Heart left ventricle (tissue), 16 donors: ENCODE data around the gene PLA2G6. TPM values are rescaled to one million over a fixed set of nuclear protein-coding genes. Genes with fewer than 3 reads are reported as not detected.

ENCODE experiments used
- ATAC-seq, 4 donors: fragments of 200-7000 bp; cut with Tn5 transposase; one replicate each; pipeline ENCODE4 v1.9.1; 2020 to 2022; ENCODE audit warnings: moderate library complexity in 4 of 4, mild to moderate bottlenecking in 3 of 4, moderate number of reproducible peaks in 1 of 4
- DNase-seq, 5 donors: peaks; one replicate each; pipeline ENCODE4 v3.0.0-alpha.2; 2020
- H3K27ac ChIP-seq, 12 donors: fragments of 200-600 bp; sonication (generic) in 4 of 12; one replicate each; pipeline versions ENCODE4 v1.5.0 to v1.8.0; 2016 to 2022; ENCODE audit warnings: mild to moderate bottlenecking in 2 of 12
- H3K27me3 ChIP-seq, 9 donors: fragments of 200-600 bp; sonication (generic) in 2 of 9; one replicate each; pipeline versions ENCODE4 v1.5.1 to v1.8.0; 2016 to 2022; ENCODE audit warnings: mild to moderate bottlenecking in 3 of 9
- H3K36me3 ChIP-seq, 9 donors: fragments of 200-600 bp; sonication (generic) in 2 of 9; one replicate each; pipeline versions ENCODE4 v1.5.0 to v1.8.0; 2018 to 2022; ENCODE audit warnings: mild to moderate bottlenecking in 2 of 9
- H3K4me1 ChIP-seq, 12 donors: fragments of 200-600 bp; sonication (generic) in 4 of 12; one replicate each; pipeline versions ENCODE4 v1.5.0 to v1.8.0; 2016 to 2022; ENCODE audit warnings: mild to moderate bottlenecking in 3 of 12
- H3K4me3 ChIP-seq, 12 donors: fragments of 200-600 bp; sonication (generic) in 4 of 12; one replicate each; pipeline versions ENCODE4 v1.5.0 to v1.8.0; 2017 to 2022; ENCODE audit warnings: mild to moderate bottlenecking in 9 of 12, moderate library complexity in 4 of 12
- H3K9me3 ChIP-seq, 12 donors: fragments of 200-600 bp; sonication (generic) in 4 of 12; one replicate each; pipeline versions ENCODE4 v1.5.0 to v1.8.0; 2016 to 2022; ENCODE audit warnings: mild to moderate bottlenecking in 1 of 12
- POLR2A ChIP-seq, 2 donors: fragments of 450-650 bp; IDR thresholded peaks; one replicate each; pipeline ENCODE4 v1.6.1; 2017; ENCODE audit warnings: antibody characterized with exemption in 2 of 2, mild to moderate bottlenecking in 2 of 2, moderate library complexity in 2 of 2
- WGBS, 4 donors: extraction: QIAGEN DNeasy Blood & Tissue Kit in 2 of 4; methylation state at CpG; one replicate each; pipeline versions ENCODE4 v1.1.5 to v1.1.7; 2013 to 2018; 5-methylcytosine and 5-hydroxymethylcytosine counted together
- intact Hi-C, 10 donors: fragments of 100-400 bp; cut with DNase I; formaldehyde crosslinking; loops; one replicate each; pipeline versions ENCODE4 v1.11.1 to v1.14.2; 2022
- polyA plus RNA-seq, 2 donors: library from polyadenylated mRNA; stranded (reverse); fragments of 200-250 nt; gene quantifications; one replicate each; pipeline ENCODE4 v1.2.3, GENCODE V29; 2013
- total RNA-seq, 9 donors: library from RNA; depleted of rRNA in 2 of 9; stranded (reverse); fragments of >200 nt in 2 of 9; fragmentation: NEBNext Ultra II Directional in 3 of 9; extraction: Animal tissue kit (Norgen Biotek cat#: 25700) in 3 of 9; gene quantifications; one replicate each; pipeline versions ENCODE4 v1.1.0 to v1.2.4, GENCODE V29; 2016 to 2023
- TF ChIP-seq, protein P1 (sequence below), 12 donors: fragments of 200-600 bp; sonication (generic) in 4 of 12; IDR thresholded peaks; one replicate each; pipeline versions ENCODE4 v1.5.0 to v1.8.0; 2018 to 2022; ENCODE audit warnings: antibody characterized with exemption in 12 of 12, mild to moderate bottlenecking in 5 of 12
- donor health status: ischemic (EF 13 %, LVEDD 7.1; RV severe dilation, severe dysfunction).
- donor health status: healthy with polysubstance abuse.
- donor health status: DM: no; HTN: yes; CAD: no.
- donor health status: DM: no; HTN: no; CAD: no.
- donor health status: ischemic (EF 25% LVEDD 6.9; RV normal size, moderate dysfunction).
- donor health status: ischemic (EF 25% LVEDD 5.7; RV mildly dilated, moderate dysfunction).
- donor health status: healthy.
- donor health status: DM: yes; HTN: yes; CAD: no.
- donor health status: ischemic (EF 35%, LVEDD 5.7; RV mildly dilated, moderate dysfunction).
- donor health status: nonischemic (EF 11% LVEDD 7.7; RV severe dilation, severe dysfunction).
- donor health status: DM: yes; HTN: yes; CAD: no.
- donor health status: PGD.
- donor health status: ischemic (EF 29% LVEDD 5.4; RV normal size, mild dysfunction).
- donor health status: nonischemic (EF 23%, LVEDD 6.1; RV moderate dilation, normal function).

The PLA2G6 gene
- total and polyA plus RNA-seq, 11 donors: 4.9 to 17.9 (median 11.0) TPM

DNA sequence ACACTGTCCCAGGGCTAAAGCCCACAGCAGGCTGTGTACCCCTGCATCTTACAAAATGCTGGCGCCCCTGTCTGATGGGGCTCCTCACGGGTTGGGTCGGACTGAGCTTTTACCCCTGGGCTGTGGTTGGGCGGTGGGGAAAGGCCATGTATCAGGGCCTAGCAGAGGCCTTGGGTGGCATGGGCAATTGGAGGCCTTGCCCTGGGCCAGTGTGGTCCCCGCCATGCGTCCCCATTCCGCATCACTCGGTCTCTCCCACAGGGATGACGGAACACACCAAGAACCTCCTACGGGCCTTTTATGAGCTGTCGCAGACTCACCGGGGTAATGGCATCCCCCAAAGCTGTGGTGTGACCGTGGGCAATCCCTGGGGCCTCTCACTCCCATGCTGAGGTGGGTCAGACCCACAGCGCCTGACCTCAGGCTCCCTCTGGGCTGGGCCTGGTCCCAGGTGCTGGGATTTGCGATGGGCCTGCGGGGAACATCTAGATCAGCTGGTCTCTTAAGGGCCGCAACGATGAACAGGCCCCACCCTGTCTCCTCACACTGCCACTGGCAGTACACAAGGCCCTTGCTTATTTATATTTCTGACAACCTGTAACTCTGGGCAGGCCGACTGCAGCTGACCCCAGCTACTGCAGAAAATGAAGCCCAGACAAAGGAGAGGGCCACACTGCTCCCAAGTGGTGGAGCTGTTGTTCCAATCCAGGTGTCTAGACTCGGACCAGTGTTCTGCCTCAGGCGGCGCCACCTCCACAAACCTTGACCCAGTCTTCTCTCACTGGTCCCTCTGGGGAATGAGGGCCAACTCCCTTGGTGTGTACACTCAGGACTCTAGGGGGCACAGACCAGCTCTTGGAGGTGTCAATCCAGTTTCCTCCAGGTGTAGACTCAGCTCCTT lies 110.0 kb downstream of the PLA2G6 start:
- WGBS, 4 donors: 84 to 92% (median 89%) methylated on average over 7 to 22 of the region's 22 CpGs
- H3K27ac ChIP-seq: no peak overlapping the region
- intact Hi-C loops: loop anchor here in 1 of 10 donors (10.0 kb wide), 1 partner anchor 253 kb away; no protein-coding TSS in a partner anchor
- no peak for ATAC-seq
- H3K9me3 ChIP-seq: no peaks in the 10 kb centered on the region
- no peak for TF ChIP-seq POLR2A (IDR thresholded peaks at IDR 0.05)
- TF ChIP-seq, protein P1, sequence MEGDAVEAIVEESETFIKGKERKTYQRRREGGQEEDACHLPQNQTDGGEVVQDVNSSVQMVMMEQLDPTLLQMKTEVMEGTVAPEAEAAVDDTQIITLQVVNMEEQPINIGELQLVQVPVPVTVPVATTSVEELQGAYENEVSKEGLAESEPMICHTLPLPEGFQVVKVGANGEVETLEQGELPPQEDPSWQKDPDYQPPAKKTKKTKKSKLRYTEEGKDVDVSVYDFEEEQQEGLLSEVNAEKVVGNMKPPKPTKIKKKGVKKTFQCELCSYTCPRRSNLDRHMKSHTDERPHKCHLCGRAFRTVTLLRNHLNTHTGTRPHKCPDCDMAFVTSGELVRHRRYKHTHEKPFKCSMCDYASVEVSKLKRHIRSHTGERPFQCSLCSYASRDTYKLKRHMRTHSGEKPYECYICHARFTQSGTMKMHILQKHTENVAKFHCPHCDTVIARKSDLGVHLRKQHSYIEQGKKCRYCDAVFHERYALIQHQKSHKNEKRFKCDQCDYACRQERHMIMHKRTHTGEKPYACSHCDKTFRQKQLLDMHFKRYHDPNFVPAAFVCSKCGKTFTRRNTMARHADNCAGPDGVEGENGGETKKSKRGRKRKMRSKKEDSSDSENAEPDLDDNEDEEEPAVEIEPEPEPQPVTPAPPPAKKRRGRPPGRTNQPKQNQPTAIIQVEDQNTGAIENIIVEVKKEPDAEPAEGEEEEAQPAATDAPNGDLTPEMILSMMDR (IDR thresholded peaks at IDR 0.05): no peak
- H3K4me3 ChIP-seq: no peak overlapping the region
- peak in 2 of 5 donors; percentile 25 to 57 for DNase-seq
- H3K27me3 ChIP-seq: no peaks in the 10 kb centered on the region
- H3K36me3 ChIP-seq: peaks cover 0 to 58% (median 35%) of the 10 kb centered on the region in 9 donors
- H3K4me1 ChIP-seq: peaks cover 0 to 43% (median 29%) of the 10 kb centered on the region in 12 donors

DNA sequence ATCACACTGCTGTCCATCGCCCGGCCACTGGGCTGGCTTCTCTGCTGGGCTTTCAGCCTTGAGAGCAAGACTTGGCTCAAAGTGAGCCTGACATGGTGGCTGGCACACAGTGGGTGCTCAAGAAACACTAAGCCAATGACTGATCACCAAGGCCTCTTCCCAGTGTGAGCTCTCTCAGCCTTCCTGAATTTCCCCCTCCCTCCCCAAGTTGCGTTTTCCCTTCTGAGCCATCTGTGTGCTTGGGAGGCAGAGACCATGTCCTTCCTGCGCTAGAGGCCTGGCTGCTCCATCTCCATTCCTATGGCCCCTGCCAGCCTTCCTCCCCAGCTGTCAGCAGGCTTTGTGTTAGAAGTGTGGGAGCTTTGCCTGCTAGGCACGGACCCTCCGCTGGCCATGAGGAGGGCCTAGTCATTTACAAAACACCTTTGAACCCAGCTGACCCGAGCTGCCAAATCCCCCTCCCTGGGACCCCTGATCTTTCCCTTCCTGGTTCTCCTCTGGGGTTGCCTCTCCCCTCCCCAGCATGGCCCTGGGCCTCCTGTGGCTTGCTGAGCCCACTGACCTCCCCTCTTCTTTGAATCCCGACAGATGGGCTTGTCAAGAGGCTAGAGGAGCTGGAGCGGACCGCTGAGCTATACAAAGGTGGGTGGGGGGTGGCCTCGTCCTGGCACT lies 111.2 kb downstream of the PLA2G6 start:
- Histone ChIP-seq H3K4me1 (peaks cover 0 to 44% (median 29%) of the 10 kb centered on the region in 12 donors), H3K36me3 (peaks cover 0 to 70% (median 46%) of the 10 kb centered on the region in 9 donors)
- intact Hi-C loops: loop anchor here in 1 of 10 donors (10.0 kb wide), 1 partner anchor 254 kb away; no protein-coding TSS in a partner anchor

DNA sequence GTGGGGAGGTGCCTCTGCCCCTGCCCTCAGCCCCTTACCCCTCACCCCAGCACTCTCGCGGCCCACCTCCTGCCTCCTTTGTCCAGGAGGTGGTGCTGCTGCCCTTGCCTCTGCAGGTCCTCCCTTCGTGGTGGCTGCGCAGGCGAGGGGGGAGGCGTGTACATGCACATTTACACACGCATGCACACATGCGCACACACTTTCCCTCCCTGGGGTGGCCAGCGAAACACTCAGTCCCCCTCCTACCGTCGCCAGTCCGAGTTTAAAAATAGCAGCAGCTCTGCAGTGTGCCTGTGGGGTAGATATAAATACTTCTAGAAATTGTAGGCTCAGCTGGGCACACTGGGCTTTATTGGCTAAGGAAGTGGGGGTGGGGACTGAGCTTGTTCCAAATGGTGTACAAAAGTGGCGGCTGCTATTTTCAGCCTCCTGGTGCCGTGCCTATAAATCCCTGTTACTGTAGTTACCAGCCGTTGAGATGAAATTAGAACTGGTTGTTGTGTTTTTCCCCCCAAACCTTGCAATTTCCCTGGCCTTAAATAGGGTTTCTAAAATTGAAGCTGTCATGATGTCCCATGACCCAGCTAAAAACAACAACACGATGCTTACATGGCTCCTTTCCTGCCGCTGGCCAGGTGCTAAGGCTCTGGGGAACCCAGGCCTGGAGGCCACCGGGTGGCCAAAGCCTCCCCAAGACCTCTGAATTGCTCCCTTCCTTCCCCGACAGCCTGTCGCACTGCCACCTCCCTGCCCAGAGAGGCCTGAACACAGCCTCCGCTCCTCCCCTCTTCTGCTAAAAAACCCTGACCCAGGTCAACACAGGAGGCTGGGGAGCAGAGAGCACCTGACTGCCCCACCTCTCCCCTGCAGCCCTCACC lies 112.0 kb downstream of the PLA2G6 start:
- peak; percentile 82 to 93 (median 85) for DNase-seq
- Histone ChIP-seq H3K4me3 (peak overlapping the region in 7 of 12 donors; percentile 7 to 37 (median 35)), H3K27me3 (no peaks in the 10 kb centered on the region), H3K27ac (peak overlapping the region; percentile 74 to 91 (median 85)), H3K36me3 (peaks cover 0 to 70% (median 46%) of the 10 kb centered on the region in 9 donors), H3K4me1 (peaks cover 0 to 44% (median 29%) of the 10 kb centered on the region in 12 donors), H3K9me3 (no peaks in the 10 kb centered on the region)
- intact Hi-C loops: loop anchor here in 4 of 10 donors (5.0 to 10.0 kb wide), 5 partner anchors 165 to 605 kb away; partner anchors contain the start of gene DMC1 (in 1 of the 4)
- 33 to 46% (median 38%) methylated on average over 20 to 21 of the region's 21 CpGs for WGBS, 4 donors
- ATAC-seq: peak; percentile 90 to 93 (median 92)
- TF ChIP-seq POLR2A (IDR thresholded peaks at IDR 0.05): no peak
- TF ChIP-seq, protein P1 (IDR thresholded peaks at IDR 0.05): peak; percentile 37 to 78 (median 60)

More for the DNA sequence above, 111.2 kb downstream of the PLA2G6 start:
- WGBS, 4 donors: 72 to 87% (median 74%) methylated on average over 9 to 11 of the region's 11 CpGs
- TF ChIP-seq, protein P1 (IDR thresholded peaks at IDR 0.05): no peak
- TF ChIP-seq POLR2A (IDR thresholded peaks at IDR 0.05): no peak
- Histone ChIP-seq H3K4me3 (no peak overlapping the region), H3K27me3 (no peaks in the 10 kb centered on the region), H3K27ac (peak overlapping the region; percentile 74 to 91 (median 85)), H3K9me3 (no peaks in the 10 kb centered on the region)
- peak in 2 of 5 donors; percentile 23 to 44 for DNase-seq
- ATAC-seq: no peak
